NCI-H1105 treated with DMSO at 0.1 percent for 48 hours (cell line): Measurements from ENCODE around the gene ACOD1.
"Not testable (repeated sequence)": the region's sequence is repeated elsewhere in the genome, so short reads cannot be mapped to it uniquely, and the experiment has no call there.

Source experiments
- DNase-seq: peaks from one replicate; lab custom pipeline; 2025; lab: John Stamatoyannopoulos, UW

ACOD1 gene

DNA sequence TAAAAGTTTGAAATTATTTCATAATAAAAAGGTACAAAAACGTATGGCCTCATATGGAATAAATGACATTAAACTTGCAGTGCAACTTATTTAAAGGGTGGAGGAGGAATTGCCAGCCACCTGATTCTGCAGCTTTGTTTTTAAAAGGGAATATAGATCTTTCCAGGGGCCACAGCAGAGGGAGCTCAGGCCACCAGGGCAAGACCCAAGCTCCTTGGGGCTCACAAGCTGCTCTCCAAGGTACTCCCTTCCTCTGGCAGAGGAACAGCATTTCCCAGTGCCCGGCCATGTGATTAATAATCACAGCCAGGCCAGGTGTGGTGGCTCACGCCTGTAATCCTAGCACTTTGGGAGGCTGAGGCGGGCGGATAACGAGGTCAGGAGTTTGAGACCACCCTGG is 6.2 kb downstream of the ACOD1 start:
- no peak for DNase-seq

DNA sequence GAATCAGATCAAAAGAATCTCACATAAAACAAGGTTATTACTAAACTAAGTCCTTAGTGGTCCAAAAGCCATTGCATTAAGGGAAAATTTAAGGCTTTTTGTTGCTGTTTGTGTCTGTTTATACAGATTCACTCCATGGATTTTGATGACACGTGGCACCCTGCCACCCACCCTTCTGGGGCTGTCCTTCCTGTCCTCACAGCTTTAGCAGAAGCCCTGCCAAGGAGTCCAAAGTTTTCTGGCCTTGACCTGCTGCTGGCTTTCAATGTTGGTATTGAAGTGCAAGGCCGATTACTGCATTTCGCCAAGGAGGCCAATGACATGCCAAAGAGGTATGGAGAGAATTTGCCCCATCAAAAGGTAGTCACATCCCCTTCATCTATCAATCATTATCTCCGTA is 6.9 kb downstream of the ACOD1 start:
- no peak for DNase-seq

DNA sequence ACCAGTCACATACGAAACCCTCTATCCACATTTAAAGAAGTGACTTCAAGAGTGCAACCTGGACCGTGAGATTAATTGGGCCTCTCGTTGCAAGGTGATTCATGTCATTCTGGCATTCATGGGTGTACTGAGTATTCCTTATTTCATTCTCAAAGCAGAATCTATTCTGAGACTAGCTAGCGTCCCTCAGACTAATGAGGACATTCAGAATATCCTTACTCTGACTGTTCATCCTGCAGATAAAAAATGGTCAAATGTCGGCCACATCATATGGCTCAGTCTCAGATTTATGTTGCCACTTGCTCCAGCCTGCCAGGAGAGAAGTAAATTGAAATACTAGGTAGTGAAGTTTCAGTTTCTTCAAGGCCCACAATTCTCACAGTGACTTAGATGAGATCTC is 7.3 kb downstream of the ACOD1 start:
- DNase-seq: no peak

DNA sequence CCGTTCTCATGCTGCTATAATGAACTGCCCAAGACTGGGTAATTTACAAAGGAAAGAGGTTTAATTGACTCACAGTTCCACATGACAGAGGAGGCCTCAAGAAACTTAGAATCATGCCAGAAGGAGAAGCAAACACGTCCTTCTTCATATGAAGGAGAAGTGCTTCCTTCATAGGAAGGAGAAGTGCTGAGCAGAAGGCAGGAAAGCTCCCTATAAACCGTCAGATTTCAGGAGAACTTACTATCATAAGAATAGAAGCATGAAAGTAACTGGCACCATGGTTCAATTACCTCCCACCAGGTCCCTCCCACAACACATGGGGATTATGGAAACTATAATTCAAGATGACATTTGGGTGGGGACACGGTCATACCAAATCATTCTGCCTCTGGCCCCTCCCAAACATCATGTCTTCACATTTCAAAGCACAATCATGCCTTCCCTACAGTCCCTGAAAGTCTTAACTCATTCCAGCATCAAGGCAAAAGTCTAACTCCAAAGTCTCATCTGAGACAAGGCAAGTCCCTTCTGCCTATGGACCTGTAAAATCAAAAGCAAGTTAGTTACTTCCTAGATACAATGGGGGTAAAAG is 10.6 kb downstream of the ACOD1 start:
- no peak for DNase-seq

DNA sequence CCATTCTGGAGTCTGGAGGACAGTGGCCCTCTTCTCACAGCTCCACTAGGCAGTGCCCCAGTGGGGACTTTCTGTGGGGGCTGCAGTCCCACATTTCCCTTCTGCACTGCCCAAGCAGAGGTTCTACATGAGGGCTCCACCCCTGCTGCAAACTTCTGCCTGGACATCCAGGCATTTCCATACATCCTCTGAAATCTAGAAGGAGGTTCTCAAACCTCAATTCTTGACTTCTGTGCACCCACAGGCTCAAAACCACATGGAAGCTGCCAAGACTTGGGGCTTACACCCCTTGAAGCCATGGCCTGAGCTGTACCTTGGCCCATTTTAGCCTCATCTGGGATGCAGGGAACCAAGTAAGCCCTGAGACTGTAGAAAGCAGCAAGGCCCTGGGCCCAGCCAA is 11.4 kb downstream of the ACOD1 start:
- DNase-seq: not testable (repeated sequence)

DNA sequence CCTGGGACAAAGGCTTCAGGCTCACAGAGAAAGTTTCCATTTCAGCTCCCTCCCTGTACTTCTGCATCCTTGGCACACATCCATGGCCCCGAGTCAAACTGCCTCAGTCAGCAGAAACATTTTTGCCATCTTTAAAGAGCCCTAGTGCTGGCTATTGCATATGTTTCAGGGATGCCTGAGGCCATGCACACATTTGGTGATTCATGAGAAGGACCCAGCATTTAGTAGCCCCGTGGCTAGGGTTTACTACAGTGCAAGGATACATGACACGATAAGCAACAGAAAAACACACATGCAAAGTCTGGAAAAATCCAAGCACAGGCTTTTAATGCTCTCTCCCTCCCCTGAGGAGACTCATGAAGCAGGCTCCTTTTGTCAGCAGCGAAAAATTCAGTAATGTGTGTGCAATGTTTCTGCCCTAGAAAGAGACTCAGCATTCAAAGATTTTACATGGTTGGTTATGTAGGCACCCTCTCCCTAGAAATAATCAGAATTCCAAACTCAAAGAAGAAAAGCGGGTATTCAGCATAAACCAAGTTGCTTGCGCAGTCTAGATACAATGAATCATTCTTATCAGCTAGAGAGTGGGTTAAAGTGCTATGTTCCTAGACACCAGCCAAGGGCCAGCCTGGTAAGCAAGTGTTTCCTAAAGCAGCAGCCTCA is 17.6 kb downstream of the ACOD1 start:
- DNase-seq: peak; percentile 20

DNA sequence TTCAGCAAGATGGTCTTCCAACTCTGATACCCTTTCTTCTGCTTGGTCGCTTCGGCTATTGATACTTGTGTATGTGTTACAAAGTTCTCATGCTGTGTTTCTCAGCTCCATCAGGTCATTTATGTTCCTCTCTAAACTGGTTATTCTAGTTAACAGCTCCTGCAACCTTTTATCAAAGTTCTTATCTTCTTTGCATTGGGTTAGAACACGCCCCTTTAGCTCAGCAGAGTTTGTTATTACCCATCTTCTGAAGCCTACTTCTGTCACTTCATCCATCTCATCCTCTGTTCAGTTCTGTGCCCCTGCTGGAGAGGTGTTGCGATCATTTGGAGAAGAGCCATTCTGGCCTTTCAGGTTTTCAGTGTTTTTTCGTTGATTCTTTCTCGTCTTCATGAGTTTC is 18.7 kb downstream of the ACOD1 start:
- no peak for DNase-seq

DNA sequence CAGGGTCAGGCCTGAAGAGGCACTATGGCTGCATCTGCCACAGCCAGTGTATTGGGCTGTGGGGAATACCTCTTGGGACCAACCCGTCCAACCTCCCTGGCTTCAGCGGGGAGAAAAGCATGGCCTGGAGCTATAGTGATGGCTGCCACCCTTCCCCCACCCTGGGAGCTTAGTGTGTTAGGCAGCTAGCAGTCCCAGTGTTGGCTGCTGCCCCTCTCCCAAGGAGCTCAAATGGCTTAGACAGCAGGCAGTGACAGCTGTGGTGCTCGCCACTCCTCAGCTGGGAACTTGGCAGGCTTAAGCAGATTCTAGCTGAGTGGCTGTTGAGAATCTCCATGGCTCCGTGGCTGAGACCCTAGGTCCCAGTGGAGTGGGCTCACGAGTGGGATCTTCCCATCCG is 19.7 kb downstream of the ACOD1 start:
- no peak for DNase-seq

DNA sequence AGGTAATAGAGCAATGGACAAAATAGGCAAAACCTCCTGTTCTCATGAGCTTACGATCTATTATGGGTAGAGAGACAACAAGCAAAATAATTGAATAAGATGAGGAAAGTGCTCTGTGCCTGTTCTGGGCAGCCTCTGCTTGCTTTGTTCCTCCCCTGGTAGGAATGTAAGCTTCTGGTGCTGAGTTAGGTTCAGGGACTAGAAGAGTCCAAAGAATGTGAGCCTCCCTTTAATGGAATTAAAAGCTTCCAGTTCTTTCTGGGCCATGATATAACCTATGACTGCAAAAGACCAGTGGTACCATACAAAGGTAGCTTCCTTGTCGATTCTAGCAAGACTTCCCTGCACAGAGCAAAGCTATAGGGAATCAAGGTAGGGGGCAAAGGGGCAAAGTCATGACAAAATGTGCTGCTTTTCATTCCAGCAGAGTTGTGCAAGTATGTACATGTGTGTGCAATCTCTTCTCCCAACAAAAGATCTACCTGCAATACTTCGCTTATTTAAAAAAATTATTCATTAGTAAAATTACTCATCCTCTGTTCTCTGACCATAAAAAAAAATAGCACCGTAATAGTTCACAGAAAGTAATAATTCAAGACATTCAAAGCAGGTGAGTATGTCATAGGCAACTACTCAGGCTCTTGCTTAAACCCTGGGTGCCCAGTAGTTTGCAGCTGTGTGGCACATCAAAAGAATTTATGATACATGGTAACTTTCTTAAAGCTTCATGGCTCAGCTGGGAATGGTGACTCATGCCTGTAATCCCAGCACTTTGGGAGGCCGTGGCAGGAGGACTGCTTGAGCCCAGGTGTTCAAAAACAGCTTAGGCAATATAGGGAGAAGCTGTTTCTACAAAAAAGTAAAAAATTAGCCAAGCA is 21.4 kb downstream of the ACOD1 start:
- no peak for DNase-seq

DNA sequence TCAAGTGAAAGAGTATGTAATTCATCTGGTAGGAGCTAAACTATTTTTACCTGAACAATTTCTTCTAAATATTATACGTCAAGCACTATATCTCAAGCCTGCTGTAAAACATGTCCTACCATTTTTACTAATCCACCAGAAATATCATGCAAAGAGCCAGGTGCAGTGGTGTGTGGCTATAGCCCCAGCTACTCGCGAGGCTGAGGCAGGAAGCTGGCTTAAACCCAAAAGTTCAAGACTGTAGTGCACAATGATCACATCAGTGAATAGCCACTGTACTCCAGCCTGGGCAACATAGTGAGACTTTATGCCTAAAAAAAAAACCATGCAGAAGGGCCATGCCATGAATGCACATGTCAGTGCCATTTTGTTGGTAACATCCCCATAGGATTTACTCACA is 22.9 kb downstream of the ACOD1 start:
- no peak for DNase-seq

DNA sequence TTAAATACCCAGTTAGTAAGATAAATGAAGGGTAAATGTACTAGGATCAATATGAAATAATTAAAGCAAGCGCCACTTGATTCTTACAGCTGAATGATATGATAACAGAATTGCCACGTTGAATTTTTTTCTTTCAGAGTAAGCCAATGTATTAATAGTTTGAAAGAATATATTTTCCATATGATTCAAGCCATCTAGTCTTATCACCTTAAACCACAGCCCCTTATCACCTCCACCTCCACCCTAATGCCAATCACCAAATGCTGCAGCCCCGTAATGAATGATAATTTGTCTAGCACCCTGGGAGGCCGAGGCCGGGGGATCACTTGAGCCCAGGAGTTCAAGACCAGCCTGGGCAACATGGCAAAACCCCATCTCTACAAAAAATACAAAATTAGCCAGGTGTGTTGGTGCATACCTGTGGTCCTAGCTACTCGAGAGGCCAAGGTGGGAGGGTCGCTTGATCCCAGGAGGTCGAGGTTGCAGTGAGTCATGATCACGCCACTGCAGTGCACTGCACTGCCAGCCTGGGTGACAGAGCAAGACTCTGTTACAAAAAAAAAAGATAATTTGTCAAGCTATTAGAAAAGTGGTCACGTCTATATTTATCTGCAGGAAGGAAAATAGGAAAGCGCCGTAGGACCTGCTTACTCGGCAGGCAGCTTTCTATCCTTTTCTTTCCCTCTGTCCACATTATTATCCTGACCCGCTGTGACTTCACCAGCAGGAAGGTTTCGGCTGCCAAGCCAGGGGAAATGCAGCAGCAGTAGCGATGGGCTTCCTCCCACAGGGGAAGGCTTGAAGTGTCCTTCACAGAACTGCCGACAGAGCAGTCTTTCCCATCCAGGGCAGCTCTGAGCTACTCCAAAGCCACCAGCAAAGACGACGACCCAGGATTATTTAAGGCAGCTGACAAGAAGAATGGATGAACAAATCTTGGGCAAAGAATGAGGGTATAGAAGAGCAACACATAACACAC is 23.8 kb downstream of the ACOD1 start:
- no peak for DNase-seq

DNA sequence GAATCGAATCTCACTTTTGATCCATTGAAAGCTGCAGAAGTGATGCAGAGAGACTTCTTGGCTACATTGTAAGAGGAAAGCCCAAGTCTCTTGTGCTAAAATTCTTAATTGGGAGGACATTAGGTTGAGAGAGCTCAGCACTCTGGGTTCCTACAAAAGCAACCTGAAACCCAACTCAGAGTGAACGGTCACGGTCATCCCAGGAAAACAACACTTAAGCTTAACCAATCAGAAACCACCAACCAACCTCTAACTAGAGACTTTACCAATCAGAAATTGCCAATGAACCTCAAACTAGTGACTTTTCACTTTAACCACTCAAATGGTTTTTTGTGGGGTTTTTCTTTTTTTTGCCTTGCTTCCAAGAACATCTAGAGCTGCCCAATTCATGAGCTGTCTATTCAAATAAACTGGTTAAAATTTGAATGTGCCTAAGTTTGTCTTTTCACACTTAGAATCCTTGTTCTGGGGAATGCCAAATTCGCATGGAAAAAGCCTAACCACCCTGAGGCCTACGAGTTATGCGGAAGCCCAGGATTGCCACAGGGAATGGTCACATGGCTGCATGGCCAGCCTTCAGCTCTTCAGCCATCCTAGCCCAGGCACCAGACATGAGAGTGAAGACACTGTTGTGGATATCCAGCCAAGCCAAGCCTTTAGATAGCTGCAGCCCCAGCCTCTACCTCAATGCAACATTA is 25.8 kb downstream of the ACOD1 start:
- DNase-seq: no peak

DNA sequence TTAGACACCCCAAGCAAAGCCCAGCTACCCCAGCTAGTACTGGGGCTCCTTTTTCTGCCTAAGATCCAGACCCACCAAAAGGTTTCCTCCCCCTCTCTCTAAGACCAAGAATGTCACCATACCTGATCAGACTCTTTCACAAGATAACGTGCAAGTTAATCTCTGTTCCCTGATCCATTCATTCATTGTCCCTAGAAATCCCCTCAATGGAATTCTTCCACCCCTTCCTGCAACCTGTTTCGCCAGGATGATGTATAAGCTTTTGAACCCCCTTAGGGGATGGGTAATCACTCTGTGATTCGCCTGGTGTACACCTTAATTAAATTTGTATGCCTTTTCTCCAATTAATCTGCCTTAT is 26.3 kb downstream of the ACOD1 start:
- DNase-seq: no peak

DNA sequence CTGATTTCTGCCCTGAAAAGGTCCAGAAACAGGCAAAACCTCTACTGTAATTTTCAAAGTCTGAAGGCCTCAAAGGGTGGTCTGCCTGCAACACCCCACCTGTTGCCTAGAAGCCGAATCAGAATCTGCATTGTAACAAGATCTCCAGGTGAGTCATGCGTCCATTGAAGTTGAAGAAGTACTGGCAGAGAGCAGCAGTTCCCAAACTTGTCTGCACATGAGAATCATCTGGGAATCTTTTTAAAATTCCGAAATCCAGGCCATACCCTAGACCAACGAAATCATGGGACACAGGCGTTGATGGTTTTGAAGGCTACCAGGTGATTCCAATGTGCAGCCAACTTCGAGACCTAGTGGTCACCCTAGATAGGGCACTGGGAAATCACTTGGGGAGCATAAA is 27.6 kb downstream of the ACOD1 start:
- no peak for DNase-seq

DNA sequence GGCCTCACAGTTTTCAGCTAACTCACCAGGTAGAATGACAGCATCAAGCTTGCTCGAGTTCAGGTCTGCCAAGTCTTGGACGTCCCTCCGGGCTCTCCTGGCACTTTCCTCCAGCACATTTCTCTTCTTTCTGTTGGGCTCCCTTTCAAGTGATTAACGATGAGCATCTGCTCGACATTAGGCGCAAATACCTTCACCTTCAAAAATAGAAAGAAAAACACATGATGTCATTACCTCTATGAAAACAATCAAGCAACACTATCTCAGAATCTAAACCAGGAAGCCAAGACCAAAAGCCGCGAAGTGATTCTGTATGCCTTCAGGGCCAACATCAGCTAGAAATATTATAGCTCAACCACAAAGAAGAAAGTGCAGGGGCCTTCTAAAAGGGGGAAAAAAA is 28.2 kb downstream of the ACOD1 start:
- DNase-seq: no peak

DNA sequence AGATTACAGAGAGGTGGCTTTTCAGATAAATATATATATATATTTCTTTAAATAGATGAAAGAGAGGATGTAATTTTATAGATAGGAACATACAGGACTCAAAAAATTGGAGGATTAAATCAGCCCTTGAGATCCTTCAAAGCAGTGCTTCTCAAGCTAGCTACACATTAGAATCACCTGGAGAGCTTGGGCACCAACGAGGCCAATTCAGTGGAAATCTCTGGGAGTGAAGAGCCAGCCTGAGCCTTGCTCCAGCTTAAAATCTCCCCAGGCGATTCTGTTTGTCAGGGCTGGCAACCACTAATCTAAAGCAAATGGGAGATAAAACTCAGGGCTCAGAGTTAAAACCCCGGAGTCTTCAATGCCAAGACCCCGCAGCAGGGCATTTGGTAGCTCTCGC is 28.6 kb downstream of the ACOD1 start:
- no peak for DNase-seq

DNA sequence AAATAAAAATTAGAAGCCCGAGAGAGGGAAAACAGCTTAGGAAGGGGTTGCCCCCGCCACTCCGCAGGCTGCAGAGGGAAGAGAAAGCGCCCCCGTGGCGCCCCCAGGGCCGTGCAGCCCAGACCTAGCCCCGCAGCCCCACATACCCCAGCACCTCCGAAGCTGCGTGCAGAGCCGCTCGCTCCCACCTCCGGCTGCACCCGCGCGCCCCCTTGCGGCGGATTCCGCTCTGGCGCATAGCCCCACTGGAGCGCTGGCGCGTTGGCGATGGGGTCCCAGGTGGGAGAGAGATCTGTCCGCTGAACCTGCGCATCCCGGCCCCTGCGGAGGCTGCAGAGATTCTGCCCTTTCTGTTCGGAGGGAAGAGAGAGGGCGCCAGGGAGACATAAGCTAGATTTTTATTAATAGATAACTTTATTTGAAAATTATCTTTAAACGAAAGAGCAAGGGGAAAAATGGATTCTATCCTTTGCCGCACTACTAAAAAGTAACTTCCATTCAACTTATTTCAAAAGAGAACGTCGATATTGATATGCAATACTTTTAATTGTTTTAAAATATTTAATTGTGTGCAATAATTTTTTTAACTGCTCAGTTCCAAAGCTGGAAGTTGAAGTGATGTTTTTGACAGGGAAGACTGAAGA is 31.9 kb downstream of the ACOD1 start:
- DNase-seq: peak; percentile 50

DNA sequence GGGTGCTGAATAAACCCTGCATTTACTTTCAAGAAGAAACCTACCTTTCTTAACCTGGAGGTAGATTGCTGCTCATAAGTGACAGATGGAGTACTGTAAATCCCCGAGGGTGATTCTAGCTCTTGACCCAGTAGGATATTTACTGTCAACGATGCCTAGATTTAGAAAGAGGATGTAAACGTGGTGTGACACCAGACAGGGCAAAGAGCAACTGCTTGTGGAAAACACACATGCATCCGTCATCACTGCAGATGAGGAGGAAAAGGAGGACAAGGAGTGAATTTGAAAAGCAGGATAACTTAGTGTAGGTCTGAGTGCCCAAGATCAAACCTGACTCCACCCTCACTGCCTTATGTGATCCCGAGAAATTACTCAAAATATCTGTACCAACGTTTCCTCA is 33.8 kb downstream of the ACOD1 start:
- no peak for DNase-seq

DNA sequence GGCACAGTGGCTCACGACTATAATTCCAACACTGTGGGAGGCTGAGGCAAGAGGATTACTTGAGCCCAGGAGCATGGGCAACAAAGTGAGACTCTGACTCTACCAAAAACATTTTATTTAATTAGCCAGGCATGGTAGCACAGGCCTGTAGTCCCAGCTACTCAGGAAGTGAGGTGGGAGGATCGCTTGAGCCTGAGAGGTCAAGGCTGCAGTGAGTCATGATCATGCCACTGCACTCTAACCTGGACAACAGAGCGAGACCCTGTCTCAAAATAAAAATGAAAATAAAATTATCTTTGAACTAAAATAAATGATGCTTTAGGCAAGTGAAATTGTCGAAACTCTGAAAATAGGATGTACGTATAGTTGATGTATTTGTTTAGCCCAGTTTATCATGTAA is 35.4 kb downstream of the ACOD1 start:
- no peak for DNase-seq

DNA sequence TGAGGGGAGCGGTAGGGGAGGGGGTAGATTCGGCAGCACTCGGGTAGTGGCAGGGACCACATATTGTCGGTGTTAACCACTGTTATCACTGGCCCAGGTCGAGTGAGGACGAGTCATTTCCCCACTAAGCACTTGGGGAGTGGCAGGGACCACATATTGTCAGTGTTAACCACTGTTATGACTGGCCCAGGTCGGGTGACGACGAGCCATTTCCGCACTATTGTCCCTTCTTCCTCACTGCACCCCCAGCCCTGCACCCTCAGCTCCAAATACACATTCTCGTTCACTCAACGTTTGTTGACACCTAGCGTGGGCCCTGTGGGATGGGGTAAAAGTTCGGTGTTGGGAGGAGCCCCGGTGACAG is 43.1 kb downstream of the ACOD1 start:
- no peak for DNase-seq
